Astrocyte (in vitro differentiated cells and primary cell): ENCODE results near the gene LCE2C.

ENCODE experiments used
- CTCF ChIP-seq: IDR thresholded peaks from 2 replicates; pipeline ENCODE4 v1.5.1; 2011; ENCODE audit warnings: low read depth, mild to moderate bottlenecking, inconsistent platforms, low read length, moderate library complexity; ENCODE audit not compliant: insufficient read depth
- EZH2 ChIP-seq: IDR thresholded peaks from 2 replicates; pipeline ENCODE4 v1.6.1; 2012; ENCODE audit warnings: mild to moderate bottlenecking, low read length, inconsistent platforms; ENCODE audit not compliant: insufficient read depth

DNA sequence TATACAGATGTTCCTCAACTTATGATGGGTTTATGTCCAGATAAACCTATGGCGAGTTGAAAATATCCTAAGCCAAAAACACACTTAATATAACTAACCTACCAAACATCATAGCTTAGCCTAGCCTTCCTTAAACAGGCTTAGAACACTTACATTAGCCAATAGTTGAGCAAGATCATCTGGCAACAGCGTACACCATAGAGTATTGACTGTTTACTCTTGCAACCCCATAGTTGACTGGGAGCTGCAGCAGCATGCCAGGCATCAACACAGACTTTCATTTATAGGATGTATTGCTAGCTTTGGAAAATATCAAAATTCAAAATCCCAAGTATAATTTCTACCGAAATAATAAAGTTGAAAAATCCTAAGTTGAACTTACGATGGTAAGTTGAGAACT is 17.4 kb upstream of the LCE2C start:
- TF ChIP-seq EZH2 (no peak), CTCF (no peak)
